HepG2 (cell line): ENCODE measurements around the gene MTARC1. TPM values are rescaled to one million over a fixed set of nuclear protein-coding genes. Genes with fewer than 3 reads are reported as not detected.

Experiments
- ATF1 ChIP-seq: IDR thresholded peaks from 2 replicates; pipeline ENCODE4 v1.6.1; 2016; ENCODE audit warnings: mild to moderate bottlenecking, control low read depth
- ATF4 ChIP-seq, 2 experiments: fragments of 450-650 bp in 1 of 2; sonication (generic) in 1 of 2; formaldehyde crosslinking; IDR thresholded peaks; 2 replicates each; pipeline versions ENCODE4 v1.5.0 to v1.8.0; 2020 to 2022; ENCODE audit warnings: mild to moderate bottlenecking in 1 of 2, missing genetic modification reagents in 1 of 2
- ATRX ChIP-seq: sonication (generic); formaldehyde crosslinking; IDR thresholded peaks from 2 replicates; pipeline ENCODE4 v1.4.0; 2020; ENCODE audit warnings: missing genetic modification reagents, borderline replicate concordance
- FOXA1 ChIP-seq, 2 experiments: fragments of 450-650 bp in 1 of 2; sonication (generic) in 1 of 2; formaldehyde crosslinking in 1 of 2; IDR thresholded peaks; 2 replicates each; pipeline versions ENCODE4 v1.4.0 to v1.6.1; 2016 to 2020; ENCODE audit warnings: missing genetic modification reagents in 1 of 2
- HNF4A ChIP-seq: sonication (generic); formaldehyde crosslinking; IDR thresholded peaks from 2 replicates; pipeline ENCODE4 v1.4.0; 2020; ENCODE audit warnings: missing genetic modification reagents
- MYNN ChIP-seq: sonication (generic); formaldehyde crosslinking; IDR thresholded peaks from 2 replicates; pipeline ENCODE4 v1.4.0; 2020; ENCODE audit warnings: mild to moderate bottlenecking, low read depth, missing genetic modification reagents
- NFE2L1 ChIP-seq: sonication (generic); formaldehyde crosslinking; IDR thresholded peaks from 2 replicates; pipeline ENCODE4 v1.4.0; 2020; ENCODE audit warnings: missing genetic modification reagents, mild to moderate bottlenecking, borderline replicate concordance
- PAXIP1 ChIP-seq: sonication (generic); formaldehyde crosslinking; conservative IDR thresholded peaks from 2 replicates; pipeline ENCODE4 v1.4.0; 2020; ENCODE audit warnings: mild to moderate bottlenecking, missing genetic modification reagents, moderate library complexity
- POLR2G ChIP-seq: fragments of 200-400 bp; formaldehyde crosslinking; IDR thresholded peaks from 2 replicates; pipeline ENCODE4 v1.6.1; 2018; ENCODE audit warnings: mild to moderate bottlenecking, low read depth, low read length, moderate library complexity
- PPARG ChIP-seq: conservative IDR thresholded peaks from 2 replicates; pipeline ENCODE4 v1.6.1; 2016; ENCODE audit warnings: missing biosample characterization, missing genetic modification reagents
- TCF12 ChIP-seq, 2 experiments: fragments of 450-650 bp in 1 of 2; sonication (generic) in 1 of 2; formaldehyde crosslinking in 1 of 2; IDR thresholded peaks; 2 replicates each; pipeline versions ENCODE4 v1.6.1 to v1.8.0; 2017 to 2022; ENCODE audit warnings: antibody characterized with exemption in 1 of 2, mild to moderate bottlenecking in 1 of 2, missing genetic modification reagents in 1 of 2, moderate library complexity in 1 of 2
- TERF1 ChIP-seq: sonication (generic); formaldehyde crosslinking; IDR thresholded peaks from 2 replicates; pipeline ENCODE4 v1.8.0; 2022; ENCODE audit warnings: mild to moderate bottlenecking, missing genetic modification reagents, moderate library complexity
- U2AF2 ChIP-seq: fragments of 200-400 bp; formaldehyde crosslinking; IDR thresholded peaks from 2 replicates; pipeline ENCODE4 v1.6.1; 2017; ENCODE audit warnings: low read depth, mild to moderate bottlenecking, low read length
- ZC3H4 ChIP-seq: sonication (generic); formaldehyde crosslinking; IDR thresholded peaks from 2 replicates; pipeline ENCODE4 v1.4.0; 2020; ENCODE audit warnings: missing genetic modification reagents, borderline replicate concordance
- ZFX ChIP-seq: sonication (generic); formaldehyde crosslinking; IDR thresholded peaks from 2 replicates; pipeline ENCODE4 v1.4.0; 2020; ENCODE audit warnings: mild to moderate bottlenecking, low read depth, missing genetic modification reagents, moderate library complexity
- ZNF160 ChIP-seq: sonication (generic); formaldehyde crosslinking; IDR thresholded peaks from 2 replicates; pipeline ENCODE4 v1.8.0; 2022; ENCODE audit warnings: mild to moderate bottlenecking, inconsistent platforms, missing genetic modification reagents
- ZNF292 ChIP-seq: sonication (generic); formaldehyde crosslinking; IDR thresholded peaks from 2 replicates; pipeline ENCODE4 v1.8.1; 2022; ENCODE audit warnings: mild to moderate bottlenecking, low read depth, missing genetic modification reagents, borderline replicate concordance
- ZNF430 ChIP-seq: sonication (generic); formaldehyde crosslinking; IDR thresholded peaks from 2 replicates; pipeline ENCODE4 v1.9.0; 2021; ENCODE audit warnings: mild to moderate bottlenecking, missing genetic modification reagents
- ZNF549 ChIP-seq: sonication (generic); formaldehyde crosslinking; IDR thresholded peaks from 2 replicates; pipeline ENCODE4 v1.5.0; 2020; ENCODE audit warnings: missing genetic modification reagents
- ZNF784 ChIP-seq: sonication (generic); formaldehyde crosslinking; IDR thresholded peaks from 2 replicates; pipeline ENCODE4 v1.5.1; 2020; ENCODE audit warnings: missing genetic modification reagents, mild to moderate bottlenecking, borderline replicate concordance
- polyA plus RNA-seq, 8 experiments: library from polyadenylated mRNA; depleted of rRNA in 3 of 8; stranded (reverse) in 7 of 8; unstranded in 1 of 8; fragments of >200 nt; fragmentation: Illumina TruSeq in 4 of 8; extraction: Trizol in 4 of 8; gene quantifications; 2 replicates each; pipeline versions ENCODE4 v1.2.1 to v1.2.3, GENCODE V29; 2011 to 2016; ENCODE audit warnings: low read depth in 4 of 8, missing spikeins in 1 of 8, mixed read lengths in 1 of 8; ENCODE audit not compliant: insufficient read depth in 1 of 8
- total RNA-seq, 5 experiments: library from RNA; depleted of rRNA; stranded (reverse); fragments of >200 nt; fragmentation: Illumina TruSeq; extraction: Trizol; gene quantifications; 2 replicates each; pipeline ENCODE4 v1.2.3, GENCODE V29; 2016; ENCODE audit warnings: low read depth in 1 of 5

The MTARC1 gene
- total and polyA plus RNA-seq, 2 of the 13 experiments (the other 11 are each of a cell fraction or from before 2014, with no cell fraction given): 19.4 to 106 TPM

- no peak for TF ChIP-seq NFE2L1 (CRISPR knock-in tag)
- TF ChIP-seq ZNF784 (CRISPR knock-in tag): peak; percentile 93; the same call in 1 of the 2 replicates
- no peak for TF ChIP-seq U2AF2
- peak; percentile 88 for TF ChIP-seq ZFX (CRISPR knock-in tag)
- no peak for TF ChIP-seq ATRX (CRISPR knock-in tag)
- peak; percentile 23; the same call in 1 of the 2 replicates for TF ChIP-seq MYNN (CRISPR knock-in tag)
- TF ChIP-seq PAXIP1 (CRISPR knock-in tag): peak; percentile 20
- no peak for TF ChIP-seq TCF12 (IDR thresholded peaks at IDR 0.05)
- TF ChIP-seq TCF12 (CRISPR knock-in tag; IDR thresholded peaks at IDR 0.05): no peak
- TF ChIP-seq ZC3H4: no peak
- TF ChIP-seq ZNF292 (CRISPR knock-in tag): peak; percentile 89
- no peak for TF ChIP-seq TERF1 (CRISPR knock-in tag)
- TF ChIP-seq FOXA1 (IDR thresholded peaks at IDR 0.05): no peak
- peak; percentile 37 for TF ChIP-seq FOXA1 (CRISPR knock-in tag; IDR thresholded peaks at IDR 0.05)
- peak; percentile 51 for TF ChIP-seq HNF4A (CRISPR knock-in tag)
- no peak for TF ChIP-seq PPARG (CRISPR knock-in tag)
- peak; percentile 80 for TF ChIP-seq POLR2G
- TF ChIP-seq ATF4 (CRISPR knock-in tag; IDR thresholded peaks at IDR 0.05): peak in 1 of 2 experiments; percentile 58; a peak in 1 of 4 replicates
- no peak for TF ChIP-seq ATF1 (CRISPR knock-in tag)
- TF ChIP-seq ZNF160 (CRISPR knock-in tag): 0 out of 2 replicates have a peak, but pooled peaks have one; percentile 84
- no peak for TF ChIP-seq ZNF549
- TF ChIP-seq ZNF430 (CRISPR knock-in tag): peak; percentile 73
These were observed 38.4 kb upstream of the MTARC1 start, which contains the start of gene MTARC2 (continued) for GRCh38 chr1:220748089-220748934.
